ENCODE measurements around the gene NR2C2. TPM values are rescaled to one million over a fixed set of nuclear protein-coding genes. Genes with fewer than 3 reads are reported as not detected.

Gene NR2C2
- polyA plus RNA-seq, 1 donor (not counting 4 experiments of a cell fraction or from before 2014, with no cell fraction given): 9.4 TPM

DNA sequence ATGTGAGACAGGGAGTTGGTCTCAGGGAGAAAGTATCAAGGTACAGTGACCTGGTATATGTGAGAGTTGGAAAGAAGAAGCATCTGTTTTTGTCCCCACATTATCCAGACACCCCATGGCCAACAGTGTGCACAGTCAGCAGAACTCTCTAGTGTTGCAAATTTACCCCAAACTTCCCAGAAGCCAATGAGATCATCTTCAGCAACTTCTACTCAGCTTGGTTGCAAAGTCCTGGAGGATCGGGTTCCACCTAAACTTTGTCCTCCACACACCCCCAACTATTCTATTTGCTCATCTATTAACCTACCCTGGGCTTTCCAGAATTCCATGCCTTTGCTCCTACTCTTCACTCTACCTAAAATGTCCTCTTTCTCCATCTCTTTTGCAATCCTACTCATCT lies 135.9 kb downstream of the NR2C2 start:
- FAIRE-seq (no peak), DNase-seq (ENCODE audit: low read depth, low spot score) (no peak)
- Histone ChIP-seq H4K20me1 (ENCODE audit: control insufficient read depth, extremely low read depth, insufficient read depth, low read length) (no peaks in the 10 kb centered on the region), H3K79me2 (ENCODE audit: control insufficient read depth, insufficient read depth, low read length) (no peaks in the 10 kb centered on the region), H3K27ac (ENCODE audit: control insufficient read depth, insufficient read depth, low read length) (no peak overlapping the region), H3K9me1 (ENCODE audit: control insufficient read depth, extremely low read depth, insufficient read depth, low read length) (no peaks in the 10 kb centered on the region), H2AFZ (ENCODE audit: control insufficient read depth, low read length) (no peak overlapping the region), H3K4me1 (ENCODE audit: control insufficient read depth, extremely low read depth, insufficient read depth, low read length) (no peaks in the 10 kb centered on the region), H3K27me3 (ENCODE audit: control insufficient read depth, extremely low read depth, insufficient read depth, low read length) (no peaks in the 10 kb centered on the region), H3K4me3 (ENCODE audit: control insufficient read depth in 2 of 3, extremely low read depth in 1 of 3, insufficient read depth in 2 of 3, low read depth in 1 of 3, low read length in 3 of 3) (no peak overlapping the region), H3K9me3 (ENCODE audit: control insufficient read depth, low read depth, low read length) (no peaks in the 10 kb centered on the region), H3K9ac (ENCODE audit: control insufficient read depth, extremely low read depth, insufficient read depth, low read length) (no peak overlapping the region), H3K4me2 (ENCODE audit: control insufficient read depth, extremely low read depth, insufficient read depth, low read depth, low read length) (no peak overlapping the region), H3K36me3 (ENCODE audit: control insufficient read depth in 2 of 2, extremely low read depth in 1 of 2, insufficient read depth in 2 of 2, low read length in 2 of 2) (peaks cover 27 to 40% of the 10 kb centered on the region in 2 experiments)
- TF ChIP-seq EZH2 (IDR thresholded peaks at IDR 0.05; ENCODE audit: low read length): no peak
- TF ChIP-seq, protein P1, sequence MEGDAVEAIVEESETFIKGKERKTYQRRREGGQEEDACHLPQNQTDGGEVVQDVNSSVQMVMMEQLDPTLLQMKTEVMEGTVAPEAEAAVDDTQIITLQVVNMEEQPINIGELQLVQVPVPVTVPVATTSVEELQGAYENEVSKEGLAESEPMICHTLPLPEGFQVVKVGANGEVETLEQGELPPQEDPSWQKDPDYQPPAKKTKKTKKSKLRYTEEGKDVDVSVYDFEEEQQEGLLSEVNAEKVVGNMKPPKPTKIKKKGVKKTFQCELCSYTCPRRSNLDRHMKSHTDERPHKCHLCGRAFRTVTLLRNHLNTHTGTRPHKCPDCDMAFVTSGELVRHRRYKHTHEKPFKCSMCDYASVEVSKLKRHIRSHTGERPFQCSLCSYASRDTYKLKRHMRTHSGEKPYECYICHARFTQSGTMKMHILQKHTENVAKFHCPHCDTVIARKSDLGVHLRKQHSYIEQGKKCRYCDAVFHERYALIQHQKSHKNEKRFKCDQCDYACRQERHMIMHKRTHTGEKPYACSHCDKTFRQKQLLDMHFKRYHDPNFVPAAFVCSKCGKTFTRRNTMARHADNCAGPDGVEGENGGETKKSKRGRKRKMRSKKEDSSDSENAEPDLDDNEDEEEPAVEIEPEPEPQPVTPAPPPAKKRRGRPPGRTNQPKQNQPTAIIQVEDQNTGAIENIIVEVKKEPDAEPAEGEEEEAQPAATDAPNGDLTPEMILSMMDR (optimal IDR thresholded peaks at IDR 0.05 in 1 of 3, IDR thresholded peaks at IDR 0.05 in 1 of 3, conservative IDR thresholded peaks at IDR 0.05 in 1 of 3; ENCODE audit: extremely low read depth in 1 of 3, insufficient read depth in 2 of 3, low read length in 3 of 3): no peak
- dilution Hi-C loops (cut with MboI; ENCODE audit: extremely low pct_ligation_motif_present, low sequenced_read_pairs): no loop called here

DNA sequence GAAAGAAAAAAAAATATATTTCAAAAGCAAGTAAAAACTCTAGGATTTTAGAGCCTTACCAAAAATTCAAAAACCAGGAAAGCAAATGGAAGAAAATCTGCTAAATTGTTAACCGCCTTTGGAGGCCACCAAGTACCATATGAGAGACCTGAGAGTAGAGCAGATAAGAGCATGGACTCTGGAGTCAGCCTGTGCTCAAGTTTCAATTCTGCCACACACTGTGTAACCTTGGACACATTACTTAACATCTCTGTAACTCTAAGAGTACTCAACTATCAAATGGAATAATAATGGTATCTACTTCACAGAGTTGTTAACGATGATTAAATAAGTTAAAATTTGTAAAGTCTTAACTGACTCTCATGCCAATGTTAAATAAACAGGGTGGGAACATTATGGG lies 138.9 kb downstream of the NR2C2 start:
- Histone ChIP-seq H3K79me2 (ENCODE audit: control insufficient read depth, insufficient read depth, low read length) (no peaks in the 10 kb centered on the region), H3K27ac (ENCODE audit: control insufficient read depth, insufficient read depth, low read length) (no peak overlapping the region), H3K9me3 (ENCODE audit: control insufficient read depth, low read depth, low read length) (no peaks in the 10 kb centered on the region), H3K4me2 (ENCODE audit: control insufficient read depth, extremely low read depth, insufficient read depth, low read depth, low read length) (no peak overlapping the region), H4K20me1 (ENCODE audit: control insufficient read depth, extremely low read depth, insufficient read depth, low read length) (no peaks in the 10 kb centered on the region), H3K9ac (ENCODE audit: control insufficient read depth, extremely low read depth, insufficient read depth, low read length) (no peak overlapping the region), H3K9me1 (ENCODE audit: control insufficient read depth, extremely low read depth, insufficient read depth, low read length) (no peaks in the 10 kb centered on the region), H3K4me1 (ENCODE audit: control insufficient read depth, extremely low read depth, insufficient read depth, low read length) (no peaks in the 10 kb centered on the region), H3K36me3 (ENCODE audit: control insufficient read depth in 2 of 2, extremely low read depth in 1 of 2, insufficient read depth in 2 of 2, low read length in 2 of 2) (peaks cover 24 to 42% of the 10 kb centered on the region in 2 experiments), H3K4me3 (ENCODE audit: control insufficient read depth in 2 of 3, extremely low read depth in 1 of 3, insufficient read depth in 2 of 3, low read depth in 1 of 3, low read length in 3 of 3) (no peak overlapping the region), H3K27me3 (ENCODE audit: control insufficient read depth, extremely low read depth, insufficient read depth, low read length) (no peaks in the 10 kb centered on the region), H2AFZ (ENCODE audit: control insufficient read depth, low read length) (no peak overlapping the region)
- FAIRE-seq (no peak), DNase-seq (ENCODE audit: low read depth, low spot score) (no peak)
- dilution Hi-C loops (cut with MboI; ENCODE audit: extremely low pct_ligation_motif_present, low sequenced_read_pairs): no loop called here
- TF ChIP-seq EZH2 (IDR thresholded peaks at IDR 0.05; ENCODE audit: low read length): no peak
- TF ChIP-seq, protein P1 (optimal IDR thresholded peaks at IDR 0.05 in 1 of 3, IDR thresholded peaks at IDR 0.05 in 1 of 3, conservative IDR thresholded peaks at IDR 0.05 in 1 of 3; ENCODE audit: extremely low read depth in 1 of 3, insufficient read depth in 2 of 3, low read length in 3 of 3): no peak

All from keratinocyte (primary cell).